Caco-2 (cell line): Measurements from ENCODE around the gene ARPC5. TPM values are rescaled to one million over a fixed set of nuclear protein-coding genes. Genes with fewer than 3 reads are reported as not detected.

Source experiments
- BruUV-seq: library from RNA; stranded (reverse); fragments of 400-500 nt; replicated peaks from 2 replicates; lab custom pipeline; 2021; lab: Mats Ljungman, UMichigan
- CTCF ChIA-PET: fragments of 300-600 bp; sonication (Branson Sonifier 250); formaldehyde crosslinking; loops from one replicate; lab custom pipeline; 2022; ENCODE audit warnings: antibody characterized with exemption; lab: Charles Lee
- POLR2A ChIA-PET: fragments of 300-600 bp; sonication (Branson Sonifier 250); formaldehyde crosslinking; loops from one replicate; lab custom pipeline; 2022; ENCODE audit warnings: antibody characterized with exemption; lab: Charles Lee
- DNase-seq, 2 experiments: peaks; one replicate each; pipeline versions ENCODE4 v3.0.0 to v3.0.0-alpha.2; 2020 to 2022
- H3K27me3 ChIP-seq: replicated peaks from 2 replicates; pipeline ENCODE4 v1.6.0; 2011; ENCODE audit warnings: low read length; ENCODE audit not compliant: control insufficient read depth, insufficient read depth
- H3K36me3 ChIP-seq: 2 replicates; pipeline ENCODE4 v1.5.1; 2011; ENCODE audit warnings: low read length; ENCODE audit not compliant: control insufficient read depth, insufficient read depth
- H3K4me1 ChIP-seq: fragments of 250-450 bp; sonication (Bioruptor Pico); 2 replicates; pipeline ENCODE4 v1.5.1; 2020; ENCODE audit warnings: mild to moderate bottlenecking
- H3K4me3 ChIP-seq: 2 replicates; pipeline ENCODE4 v1.5.1; 2011; ENCODE audit warnings: low read depth, mild to moderate bottlenecking, control low read depth, low read length
- H3K9me3 ChIP-seq: fragments of 250-450 bp; sonication (Bioruptor Pico); 2 replicates; pipeline ENCODE4 v1.5.1; 2020; ENCODE audit warnings: mild to moderate bottlenecking, moderate library complexity
- H3K27ac Mint-ChIP-seq: one replicate; pipeline ENCODE4 v1.8.0; 2022; ENCODE audit warnings: mixed read lengths; ENCODE audit not compliant: unreplicated experiment
- H3K27me3 Mint-ChIP-seq: one replicate; pipeline ENCODE4 v1.8.0; 2022; ENCODE audit warnings: mixed read lengths; ENCODE audit not compliant: insufficient read depth, unreplicated experiment
- H3K36me3 Mint-ChIP-seq: one replicate; pipeline ENCODE4 v1.8.0; 2022; ENCODE audit warnings: mild to moderate bottlenecking, mixed read lengths; ENCODE audit not compliant: insufficient read depth, unreplicated experiment
- H3K4me1 Mint-ChIP-seq: one replicate; pipeline ENCODE4 v1.8.0; 2022; ENCODE audit warnings: low read depth, mixed read lengths; ENCODE audit not compliant: unreplicated experiment
- H3K4me3 Mint-ChIP-seq: one replicate; pipeline ENCODE4 v1.8.0; 2022; ENCODE audit warnings: mild to moderate bottlenecking, moderate library complexity, mixed read lengths; ENCODE audit not compliant: unreplicated experiment
- H3K9me3 Mint-ChIP-seq: one replicate; pipeline ENCODE4 v1.8.0; 2022; ENCODE audit warnings: mixed read lengths; ENCODE audit not compliant: unreplicated experiment
- CTCF ChIP-seq, 2 experiments: fragments of 200-600 bp in 1 of 2; IDR thresholded peaks; 1 replicate in 1 of 2; 2 replicates in 1 of 2; pipeline versions ENCODE4 v1.5.1 to v1.8.0; 2011 to 2022; ENCODE audit warnings: antibody characterized with exemption in 1 of 2, control low read depth in 1 of 2, inconsistent platforms in 1 of 2, low read depth in 1 of 2, low read length in 1 of 2, mild to moderate bottlenecking in 1 of 2, moderate library complexity in 1 of 2; ENCODE audit not compliant: insufficient read depth in 1 of 2, severe bottlenecking in 1 of 2, unreplicated experiment in 1 of 2
- intact Hi-C: fragments of 100-400 bp; cut with micrococcal nuclease; formaldehyde crosslinking; loops from one replicate; pipeline ENCODE4 v1.10.0; 2022; ENCODE audit not compliant: unreplicated experiment
- total RNA-seq: library from RNA; stranded (reverse); gene quantifications from 2 replicates; pipeline ENCODE4 v1.2.3, GENCODE V29; 2022

The ARPC5 gene
- total RNA-seq, 1 experiment from 2014 or later, result 135 TPM

- Mint-ChIP-seq H3K27ac (peak overlapping the region; percentile 47), H3K9me3 (no peaks in the 10 kb centered on the region), H3K4me1 (peaks cover 43% of the 10 kb centered on the region), H3K27me3 (no peaks in the 10 kb centered on the region), H3K36me3 (no peaks in the 10 kb centered on the region), H3K4me3 (no peak overlapping the region)
- no peaks in the 10 kb centered on the region for H3K27me3 ChIP-seq
- H3K4me1 ChIP-seq, result peaks cover 37% of the 10 kb centered on the region
- CTCF ChIA-PET, result interaction anchor here (1.2 kb wide), 2 partner anchors 31 to 263 kb away, joined by 3 to 6 read pairs; no protein-coding TSS in a partner anchor
- intact Hi-C loops, result loop anchor here (5.0 kb wide), 1 partner anchor 84 kb away; no protein-coding TSS in a partner anchor
- H3K36me3 ChIP-seq, result no peaks in the 10 kb centered on the region
- POLR2A ChIA-PET, result no interaction called here
- no peaks in the 10 kb centered on the region for H3K9me3 ChIP-seq
- no peak for DNase-seq
- no peak overlapping the region for H3K4me3 ChIP-seq
- no peak for TF ChIP-seq CTCF (IDR thresholded peaks at IDR 0.05; ENCODE audit: insufficient read depth in 1 of 2, low read depth in 1 of 2, low read length in 1 of 2, severe bottlenecking in 1 of 2, unreplicated experiment in 1 of 2)
- no TSS peak for BruUV-seq
These were observed 17.8 kb upstream of the ARPC5 start for GRCh38 chr1:183653462-183653794.

GRCh38 chr1:183652547-183653461 lies 17.2 kb upstream of the ARPC5 start, which contains the start of gene APOBEC4:
Gene APOBEC4, minus strand, starts transcription at chr1:183653316. Its CDS starts 4,535 bp downstream, at chr1:183648781.
- no peaks in the 10 kb centered on the region for H3K27me3 Mint-ChIP-seq
- Histone ChIP-seq H3K4me3 (no peak within 1 kb of the TSS), H3K27me3 (no peaks in the 10 kb centered on the region), H3K9me3 (no peaks in the 10 kb centered on the region), H3K36me3 (no peaks in the 10 kb centered on the region), H3K4me1 (peaks cover 37% of the 10 kb centered on the region)
- POLR2A ChIA-PET, result interaction anchor here (0.5 kb wide), 1 partner anchor 398 kb away, joined by 5 read pairs; the partner anchor contains the start of gene TSEN15
- no TSS peak for BruUV-seq
- peaks cover 48% of the 10 kb centered on the region for H3K4me1 Mint-ChIP-seq
- peak within 1 kb of the TSS; percentile 47 for H3K27ac Mint-ChIP-seq
- no peak for DNase-seq
- intact Hi-C loops, result loop anchor here (5.0 kb wide), 1 partner anchor 84 kb away; no protein-coding TSS in a partner anchor
- CTCF ChIA-PET, result interaction anchor here (1.2 kb wide), 1 partner anchor 32 kb away, joined by 3 read pairs; no protein-coding TSS in a partner anchor
- no peaks in the 10 kb centered on the region for H3K9me3 Mint-ChIP-seq
- no peak for TF ChIP-seq CTCF (IDR thresholded peaks at IDR 0.05; ENCODE audit: insufficient read depth in 1 of 2, low read depth in 1 of 2, low read length in 1 of 2, severe bottlenecking in 1 of 2, unreplicated experiment in 1 of 2)
- no peaks in the 10 kb centered on the region for H3K36me3 Mint-ChIP-seq
- H3K4me3 Mint-ChIP-seq, result no peak within 1 kb of the TSS

GRCh38 chr1:183652107-183652506 lies 16.5 kb upstream of the ARPC5 start:
- Mint-ChIP-seq H3K4me1 (peaks cover 48% of the 10 kb centered on the region), H3K27me3 (no peaks in the 10 kb centered on the region), H3K4me3 (no peak overlapping the region), H3K9me3 (no peaks in the 10 kb centered on the region), H3K36me3 (no peaks in the 10 kb centered on the region), H3K27ac (peak overlapping the region; percentile 17)
- Histone ChIP-seq H3K9me3 (no peaks in the 10 kb centered on the region), H3K4me1 (peaks cover 37% of the 10 kb centered on the region), H3K27me3 (no peaks in the 10 kb centered on the region), H3K36me3 (no peaks in the 10 kb centered on the region), H3K4me3 (no peak overlapping the region)
- ChIA-PET POLR2A (interaction anchor here (0.5 kb wide), 1 partner anchor 399 kb away, joined by 5 read pairs; the partner anchor contains the start of gene TSEN15), CTCF (interaction anchor here (1.2 kb wide), 1 partner anchor 33 kb away, joined by 3 read pairs; no protein-coding TSS in a partner anchor)
- no peak for DNase-seq
- TF ChIP-seq CTCF (IDR thresholded peaks at IDR 0.05; ENCODE audit: insufficient read depth in 1 of 2, low read depth in 1 of 2, low read length in 1 of 2, severe bottlenecking in 1 of 2, unreplicated experiment in 1 of 2), result no peak
- intact Hi-C loops, result loop anchor here (5.0 kb wide), 1 partner anchor 85 kb away; no protein-coding TSS in a partner anchor
- no TSS peak for BruUV-seq
